ENCODE results near the gene GGTLC1. TPM values are rescaled to one million over a fixed set of nuclear protein-coding genes. Genes with fewer than 3 reads are reported as not detected.

The GGTLC1 gene
- total and polyA plus RNA-seq, 2 experiments from 2014 or later, result not detected

- Histone ChIP-seq H3K27me3 (ENCODE audit: insufficient read depth) (no peaks in the 10 kb centered on the region), H3K4me3 (no peak overlapping the region), H3K79me2 (replicated peaks; ENCODE audit: insufficient read depth) (no peaks in the 10 kb centered on the region), H3K4me2 (no peak overlapping the region), H3K4me1 (ENCODE audit: insufficient read depth) (no peaks in the 10 kb centered on the region), H3K9me2 (ENCODE audit: insufficient read depth) (no peaks in the 10 kb centered on the region), H2AFZ (no peak overlapping the region), H3K36me3 (ENCODE audit: insufficient read depth) (no peaks in the 10 kb centered on the region), H3F3A (replicated peaks; ENCODE audit: low read depth) (no peaks in the 10 kb centered on the region), H3K27ac (ENCODE audit: low read depth) (no peak overlapping the region), H4K20me1 (replicated peaks; ENCODE audit: insufficient read depth) (no peaks in the 10 kb centered on the region; the same call in 1 of the 2 replicates)
- TF ChIP-seq STAT1 (IDR thresholded peaks at IDR 0.05; ENCODE audit: unreplicated experiment) (no peak), CTCF (conservative IDR thresholded peaks at IDR 0.05; ENCODE audit: low read depth in 2 of 2) (no peak), REST (IDR thresholded peaks at IDR 0.05; ENCODE audit: unreplicated experiment) (no peak), CREB1 (CRISPR knock-in tag; IDR thresholded peaks at IDR 0.05; ENCODE audit: low read depth) (no peak), ETS1 (IDR thresholded peaks at IDR 0.05) (no peak), EZH2phosphoT487 (IDR thresholded peaks at IDR 0.05; ENCODE audit: unreplicated experiment) (no peak), EZH2 (IDR thresholded peaks at IDR 0.05; ENCODE audit: low read depth, unreplicated experiment) (no peak), NANOG (IDR thresholded peaks at IDR 0.05; ENCODE audit: borderline replicate concordance) (no peak)
- H3K36me3 Mint-ChIP-seq (ENCODE audit: low read depth), result no peaks in the 10 kb centered on the region
- peaks cover 19% of the 10 kb centered on the region for H3K4me1 Mint-ChIP-seq
- no peaks in the 10 kb centered on the region for H3K9me3 Mint-ChIP-seq
- ATAC-seq, result no peak
- H3K27me3 Mint-ChIP-seq (ENCODE audit: insufficient read depth, low read depth, poor library complexity), result peaks cover 18% of the 10 kb centered on the region
- no peak overlapping the region for H3K4me3 Mint-ChIP-seq
- no peak for DNase-seq (ENCODE audit: low spot score)
- no peak overlapping the region for H3K27ac Mint-ChIP-seq
Observed at GRCh38 chr20:24001712-24002405, 13.3 kb upstream of the GGTLC1 start.

GRCh38 chr20:23998844-23999243 lies 10.3 kb upstream of the GGTLC1 start:
- Mint-ChIP-seq H3K27ac (no peak overlapping the region), H3K27me3 (ENCODE audit: insufficient read depth, low read depth, poor library complexity) (peaks cover 16% of the 10 kb centered on the region), H3K4me1 (peaks cover 9% of the 10 kb centered on the region), H3K36me3 (ENCODE audit: low read depth) (no peaks in the 10 kb centered on the region), H3K4me3 (no peak overlapping the region), H3K9me3 (no peaks in the 10 kb centered on the region)
- no peak overlapping the region for H3K4me3 ChIP-seq
- H3K4me2 ChIP-seq, result no peak overlapping the region
- no peaks in the 10 kb centered on the region for H3K4me1 ChIP-seq (ENCODE audit: insufficient read depth)
- DNase-seq (ENCODE audit: low spot score), result no peak
- H3K27me3 ChIP-seq (ENCODE audit: insufficient read depth), result no peaks in the 10 kb centered on the region
- H3K36me3 ChIP-seq (ENCODE audit: insufficient read depth), result no peaks in the 10 kb centered on the region
- no peaks in the 10 kb centered on the region for H3F3A ChIP-seq (replicated peaks; ENCODE audit: low read depth)
- H3K79me2 ChIP-seq (replicated peaks; ENCODE audit: insufficient read depth), result no peaks in the 10 kb centered on the region
- H3K27ac ChIP-seq (ENCODE audit: low read depth), result no peak overlapping the region
- no peaks in the 10 kb centered on the region; the same call in 1 of the 2 replicates for H4K20me1 ChIP-seq (replicated peaks; ENCODE audit: insufficient read depth)
- ATAC-seq, result no peak
- H3K9me2 ChIP-seq (ENCODE audit: insufficient read depth), result no peaks in the 10 kb centered on the region
- H2AFZ ChIP-seq, result no peak overlapping the region
- no peak for TF ChIP-seq JUNB (IDR thresholded peaks at IDR 0.05; ENCODE audit: unreplicated experiment)
- TF ChIP-seq CREB1 (CRISPR knock-in tag; IDR thresholded peaks at IDR 0.05; ENCODE audit: low read depth), result no peak
- no peak for TF ChIP-seq EZH2 (IDR thresholded peaks at IDR 0.05; ENCODE audit: low read depth, unreplicated experiment)
- no peak for TF ChIP-seq ZNF114 (CRISPR knock-in tag; IDR thresholded peaks at IDR 0.05)
- TF ChIP-seq ZNF331 (CRISPR knock-in tag; IDR thresholded peaks at IDR 0.05; ENCODE audit: low read depth), result no peak
- no peak for TF ChIP-seq CTCF (conservative IDR thresholded peaks at IDR 0.05; ENCODE audit: low read depth in 2 of 2)
- no peak for TF ChIP-seq STAT1 (IDR thresholded peaks at IDR 0.05; ENCODE audit: unreplicated experiment)
- no peak for TF ChIP-seq NANOG (IDR thresholded peaks at IDR 0.05; ENCODE audit: borderline replicate concordance)
